NCI-H82 treated with DMSO at 0.1 percent for 48 hours (cell line): ENCODE results near the gene AZU1.

ENCODE experiments used
- DNase-seq: peaks from one replicate; lab custom pipeline; 2025; ENCODE audit not compliant: unreplicated experiment; lab: John Stamatoyannopoulos, UW

AZU1 gene

GRCh38 chr19:796692-797527 is 30.7 kb upstream of the AZU1 start, which contains the start of gene PTBP1:
PTBP1 (plus strand) TSS chr19:797452; CDS start chr19:797498, 46 bp downstream.
- peak; percentile 98 for DNase-seq

GRCh38 chr19:797528-798414 is 29.9 kb upstream of the AZU1 start:
- DNase-seq = no peak

- no peak for DNase-seq
These were observed 29.1 kb upstream of the AZU1 start for GRCh38 chr19:798415-799075.

- no peak for DNase-seq
These were observed 28.4 kb upstream of the AZU1 start for GRCh38 chr19:799076-799881.

- DNase-seq = no peak
These were observed 27.1 kb upstream of the AZU1 start for GRCh38 chr19:800360-801029.

GRCh38 chr19:801030-801860 is 26.4 kb upstream of the AZU1 start:
- no peak for DNase-seq

- DNase-seq = no peak
These were observed 25.7 kb upstream of the AZU1 start for GRCh38 chr19:801861-802497.

GRCh38 chr19:802498-803098 is 25.0 kb upstream of the AZU1 start:
- DNase-seq = no peak

- DNase-seq = no peak
These were observed 24.5 kb upstream of the AZU1 start for GRCh38 chr19:803099-803561.

GRCh38 chr19:803686-804418 is 23.8 kb upstream of the AZU1 start:
- DNase-seq = no peak

- no peak for DNase-seq
These were observed 23.0 kb upstream of the AZU1 start for GRCh38 chr19:804419-805165.

- no peak for DNase-seq
These were observed 22.5 kb upstream of the AZU1 start for GRCh38 chr19:805166-805551.

- DNase-seq = no peak
These were observed 21.8 kb upstream of the AZU1 start for GRCh38 chr19:805600-806550.

- no peak for DNase-seq
These were observed 20.7 kb upstream of the AZU1 start for GRCh38 chr19:806815-807421.
